ENCODE data around the gene NADK2.

Gene NADK2

DNA sequence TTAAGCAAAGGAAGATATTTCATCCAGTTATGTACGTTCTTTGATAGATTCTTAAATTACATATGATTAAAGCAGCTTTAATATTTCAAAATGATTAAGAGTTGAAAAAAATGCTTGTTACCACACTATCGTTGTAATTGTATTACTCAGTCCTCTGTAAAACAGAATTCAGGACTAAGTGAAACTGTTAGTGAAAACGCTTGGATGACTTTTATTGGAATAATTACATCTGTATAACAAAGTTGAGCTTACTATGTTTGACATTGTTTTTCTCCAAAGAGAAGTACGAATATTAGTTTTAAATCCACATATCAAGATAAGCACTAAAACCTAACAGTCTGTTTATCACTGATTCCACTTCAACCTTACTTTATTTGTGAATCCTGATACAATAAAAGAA is 8.7 kb upstream of the NADK2 start:
- in situ Hi-C loops (cut with HindIII; ENCODE audit: low sequenced_read_pairs) = no loop called here

DNA sequence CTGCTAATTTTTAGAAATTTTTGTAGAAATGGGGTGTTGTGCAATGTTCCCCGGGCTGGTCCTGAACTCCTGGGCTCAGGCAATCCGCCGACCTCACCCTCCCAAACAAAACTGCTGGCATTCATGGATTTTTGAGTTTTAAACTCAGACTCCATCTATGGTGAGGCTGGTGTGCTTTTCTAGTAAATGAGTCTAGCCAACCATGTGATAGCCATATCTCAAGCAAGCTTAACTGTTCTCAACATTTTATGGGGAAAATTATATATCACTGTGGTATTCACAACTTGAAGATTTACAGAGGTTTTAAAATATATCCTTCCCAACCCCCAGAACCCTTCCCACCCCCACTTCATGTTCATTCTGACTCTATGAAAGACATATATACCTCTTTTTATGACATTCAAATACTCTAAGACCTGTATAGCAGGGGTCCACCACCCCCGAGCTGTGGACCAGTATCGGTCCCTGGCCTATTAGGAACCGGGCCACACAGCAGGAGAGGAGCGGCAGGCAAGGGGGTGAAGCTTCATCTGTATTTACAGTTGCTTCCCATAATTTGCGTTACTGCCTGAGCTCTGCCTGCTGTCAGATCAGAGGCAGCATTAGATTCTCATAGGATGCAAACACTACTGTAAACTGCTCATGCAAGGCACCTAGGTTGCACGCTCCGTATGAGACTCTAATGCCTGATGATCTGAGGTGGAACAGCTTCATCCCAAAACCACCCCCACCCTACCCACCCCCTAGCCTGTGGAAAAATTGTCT is 4.5 kb upstream of the NADK2 start:
- in situ Hi-C loops (cut with HindIII; ENCODE audit: low sequenced_read_pairs) = no loop called here

DNA sequence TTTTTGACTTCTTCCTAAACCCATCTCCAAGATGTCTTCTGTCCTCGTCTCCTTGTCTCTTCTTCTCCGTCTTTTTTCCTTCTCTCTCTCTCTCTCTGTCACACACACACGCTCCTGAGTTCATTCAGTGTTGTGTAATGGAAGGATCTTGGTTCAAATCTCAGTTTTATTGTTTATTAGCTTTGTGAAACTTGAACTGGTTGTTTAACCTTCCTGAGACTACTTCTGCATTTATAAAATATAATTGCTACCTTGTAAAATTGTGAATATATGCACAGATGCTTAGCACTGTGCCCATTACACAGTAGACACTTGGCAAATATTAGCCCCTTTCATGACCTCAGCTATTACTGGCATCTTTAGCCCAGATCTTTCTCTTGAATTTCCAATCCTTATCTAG is 2.4 kb upstream of the NADK2 start:
- in situ Hi-C loops (cut with HindIII; ENCODE audit: low sequenced_read_pairs) = no loop called here

DNA sequence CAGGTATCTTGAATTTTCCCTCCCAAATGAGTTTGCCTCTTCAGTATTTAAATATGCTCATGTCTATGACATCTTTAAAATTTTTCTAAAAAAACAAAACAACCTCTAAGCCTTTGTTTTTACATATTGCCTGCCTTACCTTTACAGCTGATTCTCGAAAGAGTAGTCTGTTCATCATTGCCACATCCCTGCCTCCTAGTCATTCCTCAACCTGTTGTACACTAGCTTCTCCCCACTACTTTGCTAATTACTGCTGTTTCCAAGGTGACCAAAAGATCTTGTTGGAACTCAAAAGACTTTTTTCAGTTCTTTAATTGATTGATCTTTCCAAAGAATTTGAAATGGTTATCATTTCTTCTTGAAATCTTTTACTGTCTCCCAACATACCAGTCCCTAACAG is 1.9 kb upstream of the NADK2 start:
- in situ Hi-C loops (cut with HindIII; ENCODE audit: low sequenced_read_pairs) = no loop called here

DNA sequence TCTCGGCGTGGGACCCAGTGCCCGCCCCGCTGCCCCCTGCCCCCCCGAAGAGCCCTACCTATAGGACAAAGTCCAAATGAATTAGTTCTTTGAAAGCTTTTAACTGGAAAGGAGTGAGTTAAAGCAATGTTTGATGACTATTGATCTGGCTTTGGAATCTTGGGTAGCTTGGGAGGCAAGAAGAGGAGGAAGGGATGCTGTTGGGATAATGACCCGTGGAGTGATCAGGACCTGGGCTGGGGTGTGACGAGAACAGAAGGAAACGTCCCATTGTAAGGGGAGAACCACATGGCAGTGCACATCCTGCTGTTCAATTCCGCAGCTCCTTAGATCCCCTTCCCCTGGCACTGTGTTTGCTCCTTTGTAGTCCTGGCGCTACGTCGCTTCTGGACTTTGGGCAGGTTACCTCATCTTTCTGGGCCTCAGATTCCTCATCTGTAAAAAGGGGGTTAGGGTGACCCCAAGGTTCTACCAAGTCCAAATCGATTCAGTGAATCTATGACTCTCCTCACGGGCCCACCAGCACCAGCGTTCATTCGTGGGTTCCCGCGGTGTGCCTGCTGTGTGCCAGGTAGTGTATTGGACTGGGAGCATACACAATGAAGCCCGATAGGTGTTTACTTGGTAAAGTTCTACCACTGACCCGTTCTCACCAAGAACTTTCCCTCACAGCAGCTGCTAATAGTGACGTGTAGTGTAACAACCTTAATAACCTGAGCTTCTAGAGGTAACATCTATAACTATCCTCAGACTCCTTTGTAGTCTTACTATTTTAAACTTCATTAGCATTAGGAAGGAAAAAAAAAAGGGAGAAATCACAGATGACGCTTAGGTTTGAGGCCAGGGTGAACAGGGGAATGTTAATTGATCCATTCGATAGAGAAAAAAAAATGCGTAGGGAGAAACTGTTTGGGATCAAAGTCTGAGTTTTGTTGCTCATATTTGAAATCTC is 1.1 kb upstream of the NADK2 start:
- in situ Hi-C loops (cut with HindIII; ENCODE audit: low sequenced_read_pairs) = no loop called here

DNA sequence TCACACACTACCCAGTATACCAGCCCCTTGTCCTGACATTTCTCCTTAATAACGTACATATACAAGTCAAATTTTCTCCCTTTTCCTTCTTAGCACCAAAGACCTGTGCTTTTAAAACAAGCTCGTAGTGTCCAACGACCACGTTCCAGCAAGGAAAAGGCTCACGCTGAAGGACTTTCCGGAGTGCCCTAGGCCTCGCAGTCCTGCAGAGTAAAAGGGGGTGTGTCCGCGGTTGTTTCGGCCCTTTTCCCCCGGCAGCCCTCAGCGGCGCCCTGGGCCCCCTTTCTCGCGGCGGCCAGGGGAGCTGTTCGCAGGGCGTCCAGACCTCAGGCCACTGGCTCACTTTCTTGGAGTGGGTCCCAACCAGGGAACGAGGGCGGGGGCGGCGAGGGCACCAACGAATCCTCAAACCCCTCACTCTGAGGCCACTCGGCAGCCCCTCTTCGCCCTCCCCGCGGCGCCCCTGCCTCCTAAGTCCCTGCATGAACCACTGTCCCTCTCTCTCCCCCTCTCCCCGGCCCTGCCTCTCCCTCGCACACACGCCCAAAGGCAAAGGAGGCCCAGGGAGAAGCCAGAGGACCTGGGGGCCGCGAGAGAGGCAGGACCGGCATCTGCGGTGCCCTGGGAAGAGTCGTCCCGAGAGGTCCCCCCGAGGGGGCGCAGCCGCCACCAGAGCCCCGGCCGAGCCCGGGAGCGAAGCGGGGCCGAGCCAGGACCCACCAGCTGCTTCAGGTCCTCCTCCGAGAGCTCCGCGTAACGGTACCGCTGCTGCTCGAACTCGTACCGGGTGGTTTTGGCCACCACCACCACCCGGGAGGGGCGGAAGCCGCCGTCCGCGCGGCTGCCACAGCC is 720 bp downstream of the NADK2 start:
- in situ Hi-C loops (cut with HindIII; ENCODE audit: low sequenced_read_pairs) = no loop called here

DNA sequence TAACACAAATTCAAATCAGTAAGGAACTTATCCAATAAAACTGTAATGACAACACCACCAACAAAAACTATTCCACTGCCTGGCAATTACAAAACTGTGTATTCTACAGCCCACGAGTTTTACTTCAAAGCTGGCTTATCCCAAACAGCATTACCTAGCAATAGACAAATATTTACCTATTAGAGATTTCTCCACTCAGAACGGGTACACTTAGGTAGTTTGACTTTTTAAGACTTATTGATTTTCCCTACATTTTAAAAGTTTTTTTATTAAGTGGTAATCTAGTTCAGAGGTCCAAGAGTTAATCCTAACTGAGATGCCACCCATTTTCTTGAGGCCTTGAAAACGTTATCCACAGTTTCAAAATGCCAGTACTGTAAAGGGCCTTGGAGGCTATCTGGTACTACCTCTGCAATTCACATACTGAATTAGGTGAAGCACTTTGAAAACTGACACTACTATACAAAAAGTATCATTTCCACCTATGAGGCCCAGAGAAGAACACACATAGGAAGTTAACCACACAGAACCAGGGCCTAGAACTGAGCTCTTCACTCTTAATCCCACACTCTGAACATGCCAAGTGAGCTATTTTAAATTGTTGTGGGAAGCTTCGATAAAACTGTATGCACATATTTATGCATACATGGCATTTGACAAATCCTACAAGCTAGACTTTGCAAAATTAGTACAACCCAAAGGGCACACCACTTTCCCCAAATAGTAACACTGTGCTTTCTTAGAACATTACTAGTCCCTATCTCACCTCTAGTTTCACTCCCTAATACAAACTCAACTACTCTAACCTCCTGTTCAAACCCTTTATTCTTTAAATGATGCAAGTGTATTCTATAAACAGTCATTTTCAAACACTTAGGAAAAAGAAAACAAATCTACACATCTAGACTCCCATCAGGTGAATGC is 2.1 kb downstream of the NADK2 start:
- in situ Hi-C loops (cut with HindIII; ENCODE audit: low sequenced_read_pairs) = no loop called here

DNA sequence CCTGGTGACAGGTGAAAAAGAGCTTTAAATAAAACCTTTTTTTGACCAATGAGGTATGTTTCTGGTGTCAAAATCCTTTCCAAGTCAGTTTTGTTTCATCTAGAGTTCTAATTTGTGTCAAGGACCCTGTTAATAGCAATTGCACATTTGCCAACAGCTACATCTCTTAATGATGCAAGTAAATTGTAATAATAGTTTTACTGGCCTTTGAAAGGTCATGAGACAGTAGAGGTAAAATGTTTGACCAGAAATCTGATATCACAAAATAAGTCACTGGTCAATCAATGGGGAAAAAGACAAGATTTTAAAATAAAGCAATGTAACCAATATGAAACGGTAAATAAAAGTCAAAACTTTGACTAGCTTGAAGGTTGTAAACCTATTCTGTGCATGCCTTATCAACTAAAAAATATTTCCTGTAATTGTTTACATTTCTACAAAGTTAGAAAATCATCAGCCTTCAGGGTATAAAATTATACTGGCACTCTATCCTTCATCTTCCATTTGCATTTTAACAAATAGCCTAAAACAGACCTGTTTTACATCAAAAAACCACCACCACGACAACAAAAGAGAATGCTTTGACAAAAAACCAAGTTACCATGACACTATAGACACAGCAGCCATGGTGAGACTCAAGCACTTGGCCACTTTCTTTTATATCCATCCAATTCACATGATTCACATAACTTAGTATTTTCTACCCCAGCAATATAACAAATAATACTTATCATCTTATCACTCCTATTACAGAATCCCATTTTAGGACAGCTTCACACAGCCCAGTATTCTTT is 3.0 kb downstream of the NADK2 start:
- in situ Hi-C loops (cut with HindIII; ENCODE audit: low sequenced_read_pairs) = no loop called here

DNA sequence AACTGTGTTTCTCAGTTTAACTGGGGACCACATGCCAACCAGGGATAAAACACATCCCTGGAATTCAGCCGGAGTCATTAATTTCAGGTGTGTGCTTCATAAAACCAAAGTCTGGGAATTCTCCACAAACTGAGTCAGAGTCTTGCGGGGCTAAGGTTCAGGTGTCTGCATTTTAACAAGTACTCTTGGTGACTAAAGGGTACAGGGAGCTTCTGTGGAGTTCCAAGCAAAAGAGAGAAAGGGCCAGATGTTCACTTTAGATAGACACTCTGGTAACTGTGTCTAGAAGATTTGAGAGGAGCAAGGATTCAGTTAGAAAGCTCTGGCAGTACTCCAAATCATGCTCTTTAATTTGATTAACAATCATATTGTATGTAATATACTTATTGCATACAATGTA is 4.0 kb downstream of the NADK2 start:
- in situ Hi-C loops (cut with HindIII; ENCODE audit: low sequenced_read_pairs) = no loop called here

DNA sequence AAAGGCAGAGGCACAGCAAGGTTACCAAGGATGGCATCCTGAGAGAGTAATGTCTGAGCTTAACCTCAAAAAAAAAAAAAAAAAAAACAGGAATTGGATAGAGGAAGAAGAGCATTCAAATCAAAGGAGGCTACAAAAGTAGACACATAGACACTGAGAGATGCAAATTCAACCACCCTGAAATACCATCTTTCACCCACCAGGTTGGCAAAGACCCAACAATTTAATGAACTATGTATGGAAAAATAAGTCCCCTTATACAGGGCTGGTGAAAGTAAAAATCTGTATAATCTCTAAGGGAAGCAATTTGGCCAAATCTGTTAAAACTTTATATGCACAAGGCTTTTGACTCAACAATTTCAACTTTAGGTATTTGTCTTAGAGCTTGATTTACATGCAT is 4.9 kb downstream of the NADK2 start:
- in situ Hi-C loops (cut with HindIII; ENCODE audit: low sequenced_read_pairs) = no loop called here

DNA sequence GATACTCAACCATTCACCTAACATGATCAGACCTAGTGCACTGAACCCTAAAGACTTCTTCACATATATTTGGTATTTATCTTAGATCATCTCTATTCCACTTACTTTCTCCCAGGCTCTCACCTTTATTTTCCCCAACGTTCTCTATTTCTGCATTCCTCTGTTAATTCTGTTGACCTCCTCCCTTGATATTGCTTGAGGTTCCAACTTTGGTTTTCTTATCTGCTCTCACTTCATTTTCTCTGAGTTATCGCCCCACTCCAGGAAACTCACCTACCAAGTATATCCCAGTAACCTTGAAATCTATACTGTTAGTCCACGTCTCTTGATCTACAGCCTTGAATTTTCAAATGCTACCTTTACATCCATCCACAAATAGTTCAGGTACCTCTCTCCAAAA is 9.2 kb downstream of the NADK2 start:
- in situ Hi-C loops (cut with HindIII; ENCODE audit: low sequenced_read_pairs) = no loop called here

DNA sequence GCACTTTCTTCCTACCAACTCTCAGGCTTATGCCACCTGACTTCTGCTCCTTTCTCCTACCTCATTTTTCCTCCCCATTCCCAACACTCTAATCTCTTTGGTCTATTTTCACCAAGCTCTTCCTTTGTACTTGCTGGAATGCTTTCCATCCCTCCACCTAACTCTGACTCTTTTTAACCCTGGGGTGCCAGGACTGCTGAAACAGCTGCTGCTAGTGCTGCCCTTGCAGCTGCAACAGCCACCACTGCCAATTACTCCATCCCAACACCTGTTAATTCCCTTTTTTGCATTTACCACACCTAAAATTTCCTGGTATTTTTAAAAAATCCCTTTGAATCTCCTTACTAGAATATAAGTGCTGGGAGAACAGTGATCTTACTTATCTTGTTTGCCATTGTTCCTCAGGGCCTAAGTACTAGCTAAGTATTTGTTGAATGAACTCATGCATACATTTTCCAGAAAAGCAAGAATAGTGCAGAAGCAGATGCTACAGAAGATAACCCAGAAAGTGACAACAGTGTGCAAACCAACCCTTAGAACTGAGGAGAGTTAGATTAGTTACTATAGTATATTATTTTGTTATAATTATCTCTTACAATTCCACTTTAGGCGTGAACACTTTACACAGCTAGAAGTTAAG is 11.5 kb downstream of the NADK2 start:
- in situ Hi-C loops (cut with HindIII; ENCODE audit: low sequenced_read_pairs) = no loop called here

DNA sequence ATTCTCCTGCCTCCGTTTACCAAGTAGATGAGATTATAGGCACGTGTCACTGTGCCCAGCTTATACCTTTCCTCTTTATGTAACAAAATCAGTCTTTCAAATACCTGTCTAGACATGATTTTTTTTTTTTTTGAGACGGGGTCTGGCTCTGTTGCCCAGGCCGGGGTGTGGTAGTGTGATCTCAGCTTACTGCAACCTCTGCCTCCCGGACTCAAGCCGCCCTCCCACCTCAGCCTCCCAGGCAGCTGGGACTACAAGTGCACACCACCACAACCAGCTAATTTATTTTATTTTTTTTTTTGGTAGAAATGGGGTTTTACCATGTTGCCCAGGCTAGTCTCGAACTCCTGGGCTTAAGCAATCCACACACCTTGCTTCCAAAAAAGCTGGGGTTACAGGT is 13.2 kb downstream of the NADK2 start:
- in situ Hi-C loops (cut with HindIII; ENCODE audit: low sequenced_read_pairs) = no loop called here

DNA sequence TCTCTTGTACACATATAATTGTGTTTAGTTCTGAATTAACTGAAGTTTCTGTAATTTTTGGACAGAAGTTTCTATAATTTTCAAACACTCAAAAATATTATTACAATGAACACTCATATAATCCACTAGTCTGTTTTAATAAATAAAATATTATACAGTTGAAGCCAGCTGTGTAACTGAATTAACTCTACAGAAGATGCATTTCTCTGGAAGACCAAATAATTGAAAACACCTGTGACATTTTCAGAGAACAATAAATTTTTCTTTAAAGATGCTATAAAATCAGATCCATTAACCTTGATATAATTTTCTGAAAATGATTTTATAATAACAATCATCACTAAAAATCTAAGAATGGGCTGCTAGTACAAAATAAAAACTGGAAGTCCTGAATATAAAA is 14.7 kb downstream of the NADK2 start:
- in situ Hi-C loops (cut with HindIII; ENCODE audit: low sequenced_read_pairs) = no loop called here

DNA sequence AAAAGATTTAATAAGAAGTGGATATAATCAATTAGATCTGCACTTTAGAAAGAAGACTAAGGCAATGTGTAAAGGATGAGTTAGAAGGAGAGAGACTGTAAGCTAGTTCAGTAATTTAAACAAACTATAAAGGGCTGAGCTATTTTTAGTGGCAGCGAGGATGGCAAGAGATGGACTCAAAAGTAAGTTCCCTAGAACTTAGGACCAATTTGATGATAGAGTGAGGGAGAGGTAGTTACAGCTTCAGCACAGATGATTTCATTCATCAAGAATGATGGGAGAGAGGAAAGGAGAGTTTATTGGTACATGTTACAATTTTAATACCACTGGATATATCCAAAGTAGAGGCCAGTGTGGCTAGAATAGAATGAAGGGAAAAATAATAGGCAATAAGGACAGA is 19.1 kb downstream of the NADK2 start:
- in situ Hi-C loops (cut with HindIII; ENCODE audit: low sequenced_read_pairs) = no loop called here

DNA sequence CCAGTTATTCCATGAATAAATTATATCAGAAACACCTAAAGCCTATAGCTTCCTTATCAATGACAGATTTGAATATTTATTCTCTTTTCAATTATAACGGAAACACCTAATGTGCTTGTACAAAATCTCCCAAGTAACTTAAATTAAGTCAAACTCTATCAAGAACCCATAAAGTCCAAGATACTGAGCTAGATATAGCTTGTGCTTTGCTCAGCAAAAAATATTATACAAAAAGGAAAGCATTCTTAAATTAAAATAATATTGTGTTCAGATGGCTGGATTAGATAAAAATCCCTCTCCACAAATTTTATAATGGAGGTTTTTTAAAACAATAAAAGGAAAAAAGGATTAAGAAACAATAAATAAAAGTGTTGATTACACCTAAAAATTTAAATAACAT is 23.7 kb downstream of the NADK2 start:
- in situ Hi-C loops (cut with HindIII; ENCODE audit: low sequenced_read_pairs) = no loop called here

DNA sequence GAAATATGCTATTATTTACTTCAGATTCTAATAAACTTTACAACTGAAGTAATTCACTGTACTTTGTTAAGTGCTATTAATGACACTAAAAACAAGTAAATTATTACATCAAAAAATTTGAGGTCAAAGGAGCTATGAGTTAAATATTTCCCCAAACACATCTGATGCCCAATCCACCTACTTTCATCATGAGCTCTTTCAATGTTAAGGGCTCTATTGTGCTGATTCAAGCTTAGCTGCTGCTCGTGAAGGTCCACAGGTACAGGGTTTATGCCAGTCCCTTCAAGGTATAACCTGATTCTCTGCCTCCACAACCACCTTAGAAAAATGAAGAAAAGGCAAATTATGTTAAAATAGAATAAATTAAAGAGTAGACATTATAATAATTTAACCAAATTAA is 24.2 kb downstream of the NADK2 start:
- in situ Hi-C loops (cut with HindIII; ENCODE audit: low sequenced_read_pairs) = no loop called here

DNA sequence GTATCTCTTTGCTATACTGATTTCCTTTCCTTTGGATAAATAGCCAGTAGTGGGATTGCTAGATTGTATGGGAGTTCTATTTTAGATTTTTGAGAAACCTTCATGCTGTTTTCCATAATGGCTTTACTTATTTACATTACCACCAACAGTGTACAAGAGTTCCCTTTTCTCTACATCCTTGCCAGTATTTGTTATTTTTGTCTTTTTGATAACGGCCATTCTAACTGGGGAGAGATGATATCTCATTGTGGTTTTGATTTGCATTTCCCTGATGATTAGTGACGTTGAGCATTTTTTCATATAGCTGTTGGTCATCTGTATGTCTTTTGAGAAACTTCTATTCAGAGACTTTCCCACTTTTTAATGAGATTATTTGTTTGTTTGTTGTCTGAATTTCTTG is 25.8 kb downstream of the NADK2 start:
- in situ Hi-C loops (cut with HindIII; ENCODE audit: low sequenced_read_pairs) = no loop called here

DNA sequence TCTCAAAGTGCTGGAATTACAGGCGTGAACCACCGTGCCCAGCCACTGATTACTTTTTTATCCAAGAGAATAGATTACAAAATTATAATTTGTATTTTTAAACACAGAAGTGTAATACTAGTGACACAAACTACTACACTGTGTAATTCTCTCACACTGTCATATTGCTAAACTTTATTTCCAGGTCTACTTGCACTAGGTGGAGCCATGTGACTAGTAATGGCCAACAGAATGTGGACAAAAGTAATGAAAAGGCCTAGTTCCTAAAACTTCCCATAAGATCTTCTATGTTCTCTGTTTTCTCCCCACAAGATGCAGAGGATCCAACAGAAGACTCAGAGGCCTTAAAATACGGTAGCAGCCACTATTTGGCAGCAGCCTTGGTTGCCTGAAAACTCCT is 27.3 kb downstream of the NADK2 start:
- in situ Hi-C loops (cut with HindIII; ENCODE audit: low sequenced_read_pairs) = no loop called here

Data from DLD1 (cell line).